Measurements from ENCODE around the gene NKAP. TPM values are rescaled to one million over a fixed set of nuclear protein-coding genes. Genes with fewer than 3 reads are reported as not detected.
"Not testable (repeated sequence)": the region's sequence is repeated elsewhere in the genome, so short reads cannot be mapped to it uniquely, and the experiment has no call there.

Gene NKAP
- total RNA-seq, 2 experiments from 2014 or later = 10.8 to 11.7 TPM

GRCh38 chrX:119919835-119920585 lies 23.5 kb downstream of the NKAP start:
- Mint-ChIP-seq H3K4me1 (ENCODE audit: low read depth) (no peaks in the 10 kb centered on the region), H3K27ac (no peak overlapping the region), H3K9me3 (no peaks in the 10 kb centered on the region), H3K4me3 (no peak overlapping the region), H3K36me3 (no peaks in the 10 kb centered on the region), H3K27me3 (no peaks in the 10 kb centered on the region)
- POLR2A ChIA-PET = interaction anchor here (0.8 kb wide), 1 partner anchor 8 kb away, joined by 3 read pairs; no protein-coding TSS in a partner anchor
- intact Hi-C loops (cut with micrococcal nuclease) = no loop called here
- no peak for DNase-seq
- CTCF ChIA-PET = no interaction called here

- H3K27ac Mint-ChIP-seq = no peak overlapping the region
- ChIA-PET CTCF (no interaction called here), POLR2A (no interaction called here)
- DNase-seq = no peak
- no peaks in the 10 kb centered on the region for H3K36me3 Mint-ChIP-seq
- no peak overlapping the region for H3K4me3 Mint-ChIP-seq
- intact Hi-C loops (cut with micrococcal nuclease) = no loop called here
- no peaks in the 10 kb centered on the region for H3K9me3 Mint-ChIP-seq
- H3K27me3 Mint-ChIP-seq = no peaks in the 10 kb centered on the region
- H3K4me1 Mint-ChIP-seq (ENCODE audit: low read depth) = no peaks in the 10 kb centered on the region
Measured at GRCh38 chrX:119917877-119918276, 25.7 kb downstream of the NKAP start.

- intact Hi-C loops (cut with micrococcal nuclease) = no loop called here
- Mint-ChIP-seq H3K27me3 (no peaks in the 10 kb centered on the region), H3K36me3 (no peaks in the 10 kb centered on the region), H3K4me1 (ENCODE audit: low read depth) (no peaks in the 10 kb centered on the region), H3K4me3 (no peak overlapping the region), H3K9me3 (no peaks in the 10 kb centered on the region), H3K27ac (no peak overlapping the region)
- no peak for DNase-seq
- POLR2A ChIA-PET = no interaction called here
- CTCF ChIA-PET = no interaction called here
Measured at GRCh38 chrX:119916310-119916709, 27.2 kb downstream of the NKAP start.

- intact Hi-C loops (cut with micrococcal nuclease) = no loop called here
- POLR2A ChIA-PET = no interaction called here
- DNase-seq = no peak
- no peaks in the 10 kb centered on the region for H3K4me1 Mint-ChIP-seq (ENCODE audit: low read depth)
- no peaks in the 10 kb centered on the region for H3K9me3 Mint-ChIP-seq
- no peaks in the 10 kb centered on the region for H3K27me3 Mint-ChIP-seq
- no peak overlapping the region for H3K4me3 Mint-ChIP-seq
- no peaks in the 10 kb centered on the region for H3K36me3 Mint-ChIP-seq
- CTCF ChIA-PET = interaction anchor here (1.9 kb wide), 1 partner anchor 13 kb away, joined by 5 read pairs; no protein-coding TSS in a partner anchor
- H3K27ac Mint-ChIP-seq = no peak overlapping the region
Measured at GRCh38 chrX:119900976-119901375, 42.6 kb downstream of the NKAP start.

GRCh38 chrX:119899125-119899524 lies 44.4 kb downstream of the NKAP start:
- H3K36me3 Mint-ChIP-seq = no peaks in the 10 kb centered on the region
- H3K27me3 Mint-ChIP-seq = no peaks in the 10 kb centered on the region
- no peaks in the 10 kb centered on the region for H3K4me1 Mint-ChIP-seq (ENCODE audit: low read depth)
- H3K4me3 Mint-ChIP-seq = no peak overlapping the region
- no peak for DNase-seq
- ChIA-PET POLR2A (no interaction called here), CTCF (no interaction called here)
- intact Hi-C loops (cut with micrococcal nuclease) = no loop called here
- no peaks in the 10 kb centered on the region for H3K9me3 Mint-ChIP-seq
- H3K27ac Mint-ChIP-seq = no peak overlapping the region

GRCh38 chrX:119895843-119896326 lies 47.7 kb downstream of the NKAP start, which contains the start of gene AKAP14:
TSS of gene AKAP14 (plus strand) at chrX:119895893. CDS start at chrX:119903224, 7,331 bp downstream.
- H3K9me3 Mint-ChIP-seq = no peaks in the 10 kb centered on the region
- CTCF ChIA-PET = interaction anchor here (1.1 kb wide), 1 partner anchor 8 kb away, joined by 3 read pairs; no protein-coding TSS in a partner anchor
- no peak for DNase-seq

GRCh38 chrX:119891961-119892692 lies 51.4 kb downstream of the NKAP start:
- H3K27me3 Mint-ChIP-seq; intact Hi-C loops (cut with micrococcal nuclease); CTCF ChIA-PET; H3K27ac Mint-ChIP-seq; H3K4me1 Mint-ChIP-seq (ENCODE audit: low read depth); POLR2A ChIA-PET; DNase-seq; H3K4me3 Mint-ChIP-seq; H3K9me3 Mint-ChIP-seq; H3K36me3 Mint-ChIP-seq: not testable (repeated sequence)

More at GRCh38 chrX:119895843-119896326, 47.7 kb downstream of the NKAP start, which contains the start of gene AKAP14:
- Mint-ChIP-seq H3K36me3 (no peaks in the 10 kb centered on the region), H3K27me3 (no peaks in the 10 kb centered on the region), H3K27ac (no peak within 1 kb of the TSS), H3K4me1 (ENCODE audit: low read depth) (no peaks in the 10 kb centered on the region), H3K4me3 (no peak within 1 kb of the TSS)
- POLR2A ChIA-PET = no interaction called here
- intact Hi-C loops (cut with micrococcal nuclease) = no loop called here

GRCh38 chrX:119890626-119891025 lies 52.9 kb downstream of the NKAP start:
- H3K27me3 Mint-ChIP-seq; H3K4me3 Mint-ChIP-seq; intact Hi-C loops (cut with micrococcal nuclease): not testable (repeated sequence)

GRCh38 chrX:119887721-119888425 lies 55.7 kb downstream of the NKAP start:
- Mint-ChIP-seq H3K4me3 (peak overlapping the region; percentile 35), H3K36me3 (no peaks in the 10 kb centered on the region)
- intact Hi-C loops (cut with micrococcal nuclease) = loop anchor here (5.0 to 10.0 kb wide), 2 partner anchors 357 to 371 kb away; no protein-coding TSS in a partner anchor

More at GRCh38 chrX:119890626-119891025, 52.9 kb downstream of the NKAP start:
- H3K27ac Mint-ChIP-seq; H3K9me3 Mint-ChIP-seq; H3K36me3 Mint-ChIP-seq; POLR2A ChIA-PET; DNase-seq; H3K4me1 Mint-ChIP-seq (ENCODE audit: low read depth); CTCF ChIA-PET: not testable (repeated sequence)

GRCh38 chrX:119885554-119886428 lies 57.8 kb downstream of the NKAP start:
- no peaks in the 10 kb centered on the region for H3K9me3 Mint-ChIP-seq
- no peaks in the 10 kb centered on the region for H3K27me3 Mint-ChIP-seq
- ChIA-PET CTCF (no interaction called here), POLR2A (no interaction called here)
- no peak overlapping the region for H3K27ac Mint-ChIP-seq
- H3K4me1 Mint-ChIP-seq (ENCODE audit: low read depth) = peaks cover 6% of the 10 kb centered on the region
- H3K36me3 Mint-ChIP-seq = no peaks in the 10 kb centered on the region
- intact Hi-C loops (cut with micrococcal nuclease) = loop anchor here (1.0 to 10.0 kb wide), 3 partner anchors 93 to 368 kb away; no protein-coding TSS in a partner anchor
- peak overlapping the region; percentile 49 for H3K4me3 Mint-ChIP-seq
- DNase-seq = peak; percentile 11

More at GRCh38 chrX:119887721-119888425, 55.7 kb downstream of the NKAP start:
- Mint-ChIP-seq H3K4me1 (ENCODE audit: low read depth) (peaks cover 6% of the 10 kb centered on the region), H3K27me3 (no peaks in the 10 kb centered on the region), H3K9me3 (no peaks in the 10 kb centered on the region), H3K27ac (no peak overlapping the region)
- ChIA-PET POLR2A (interaction anchor here (1.1 kb wide), 1 partner anchor 97 kb away, joined by 4 read pairs; the partner anchor contains the start of gene RPL39), CTCF (interaction anchor here (0.6 to 1.3 kb wide), 14 partner anchors 8 to 284 kb away, joined by 3 to 8 read pairs (median 4); partner anchors contain the start of genes AKAP14, SOWAHD and UPF3B)
- DNase-seq = peak; percentile 78

All from activated CD4-positive, alpha-beta memory T cell treated with anti-CD3 and anti-CD28 coated beads for 36 hours (primary cell).